GM21717 (cell line): Measurements from ENCODE around the gene AGK.

Source experiments
- ATAC-seq: cut with Tn5 transposase; IDR thresholded peaks from one replicate; pipeline ENCODE4 v1.9.1; 2021; ENCODE audit warnings: mild to moderate bottlenecking, moderate library complexity; ENCODE audit not compliant: unreplicated experiment

The AGK gene

DNA sequence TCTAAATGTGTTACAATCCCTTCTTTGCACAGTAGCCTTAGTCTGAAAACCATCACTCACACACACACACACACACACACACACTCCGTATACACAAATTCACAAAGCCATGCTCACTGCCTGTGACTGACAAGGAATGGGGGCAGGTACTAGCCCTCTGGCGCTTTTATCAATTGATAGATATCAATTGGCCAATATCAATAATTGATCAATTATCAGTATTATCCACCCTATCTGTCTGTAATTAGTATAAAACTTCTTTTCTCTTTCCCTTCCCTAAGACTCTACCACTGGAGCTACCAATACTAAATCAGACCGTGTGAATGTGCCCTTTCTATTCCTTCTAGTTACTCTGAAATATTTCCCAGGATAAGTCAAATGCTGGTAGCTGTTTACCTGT lies 148.7 kb downstream of the AGK start:
- no peak for ATAC-seq

DNA sequence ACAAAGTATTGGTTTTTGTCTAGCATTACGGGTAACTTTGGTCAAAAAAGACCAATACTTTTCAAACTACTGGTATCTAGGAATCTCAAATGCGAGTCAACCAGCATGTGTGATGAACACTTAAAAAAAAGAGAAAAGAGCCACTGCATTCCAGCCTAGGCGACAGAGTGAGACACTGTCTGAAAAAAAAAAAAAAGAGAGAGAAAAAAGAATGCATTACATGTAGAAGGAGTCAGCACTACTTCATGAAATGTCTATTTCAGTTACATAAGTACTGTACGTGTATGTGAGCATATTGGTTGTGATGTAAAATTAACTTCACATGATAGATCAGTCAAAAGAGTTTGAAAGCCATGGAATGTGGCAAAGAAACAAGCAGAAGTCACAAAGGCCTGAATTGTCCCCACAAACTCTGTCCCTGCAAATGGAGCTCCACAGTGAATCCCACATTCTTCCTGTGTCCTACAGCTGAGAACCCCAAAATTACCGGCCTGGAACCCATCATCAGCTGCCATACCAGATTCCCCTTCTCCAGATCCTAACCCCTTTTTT lies 149.2 kb downstream of the AGK start:
- no peak for ATAC-seq

DNA sequence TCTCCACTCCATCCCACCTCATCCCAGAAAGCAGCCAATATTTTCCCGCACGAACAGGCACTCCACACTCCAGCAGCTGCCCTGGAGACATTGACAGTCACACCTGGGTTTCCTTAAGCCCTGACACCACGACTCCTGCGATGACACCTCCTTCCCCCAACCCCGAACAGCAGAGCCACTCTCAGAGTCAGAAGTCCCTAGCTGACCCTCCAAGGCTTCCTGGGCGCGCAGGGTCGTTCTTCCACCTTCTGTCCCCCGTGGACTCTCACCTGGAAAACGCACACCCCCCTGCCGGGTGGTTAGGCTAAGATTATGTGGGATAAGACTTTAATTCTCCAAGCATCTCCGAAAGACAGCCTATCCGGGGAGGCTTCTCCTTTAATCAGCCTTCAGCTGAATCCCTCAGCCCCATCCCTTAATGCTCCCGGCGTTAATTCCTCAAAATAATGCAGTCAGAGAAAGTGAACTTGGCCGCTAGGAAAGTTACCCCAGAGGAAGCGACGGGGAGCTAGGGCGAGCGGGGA lies 149.7 kb downstream of the AGK start:
- ATAC-seq: peak; percentile 0

DNA sequence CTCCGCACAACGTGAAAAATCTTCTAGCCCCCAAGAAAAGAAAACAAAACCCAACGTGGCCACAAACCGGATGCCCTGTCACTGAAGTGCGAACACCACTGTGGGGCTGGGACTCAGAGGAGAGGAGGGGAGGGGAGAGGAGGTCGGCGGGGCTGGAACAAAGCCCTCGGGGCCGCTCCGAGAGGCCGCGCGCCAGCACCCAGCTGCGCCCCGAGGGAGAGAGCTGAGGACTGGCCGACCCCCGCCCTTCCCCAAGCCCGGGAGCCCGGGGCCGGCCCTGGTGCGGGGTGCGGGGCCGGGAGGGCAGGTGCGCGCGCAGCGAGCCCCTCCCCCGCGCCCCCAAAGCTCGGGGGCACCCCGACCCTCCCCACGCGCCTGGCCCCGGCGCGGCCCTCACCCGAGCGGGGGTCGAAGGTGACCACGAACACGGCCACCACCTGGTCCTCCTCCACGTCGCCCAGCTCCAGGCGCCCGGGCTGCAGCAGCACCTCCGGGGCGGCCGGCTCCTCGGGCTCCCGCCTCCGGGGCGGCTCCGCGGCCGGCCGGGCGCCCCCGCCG lies 150.4 kb downstream of the AGK start:
- peak; percentile 86 for ATAC-seq

DNA sequence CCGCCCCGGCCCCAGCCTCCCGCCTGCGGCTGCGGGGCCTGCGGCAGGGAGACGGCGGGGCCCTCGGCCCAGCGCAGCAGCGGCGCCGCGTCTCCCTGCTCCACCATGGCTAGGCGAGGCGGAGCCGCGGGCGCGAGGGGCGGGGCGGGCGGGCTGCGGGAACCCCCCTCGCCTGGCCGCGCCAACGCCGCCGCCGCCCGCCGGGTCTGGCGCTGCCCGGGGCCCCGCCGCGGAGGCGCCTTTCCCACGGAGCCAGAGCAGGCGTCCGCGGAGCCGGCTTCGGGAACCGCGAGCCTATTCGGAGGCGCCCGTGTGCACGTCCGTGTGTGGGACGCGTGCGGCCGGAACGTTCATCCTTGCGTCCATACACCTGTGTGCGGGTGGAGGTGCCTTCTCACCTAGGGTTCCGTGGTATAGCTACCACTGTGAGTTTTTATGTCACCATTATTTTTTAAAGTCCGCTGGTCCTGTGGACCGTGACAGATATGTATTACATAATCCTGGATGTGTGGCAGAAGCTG lies 150.9 kb downstream of the AGK start, which contains the start of gene DENND11:
Gene DENND11 (minus strand): TSS at position 120 of the 521 bp plus-strand sequence. CDS start 13 bp downstream, at position 107.
- peak; percentile 76 for ATAC-seq

DNA sequence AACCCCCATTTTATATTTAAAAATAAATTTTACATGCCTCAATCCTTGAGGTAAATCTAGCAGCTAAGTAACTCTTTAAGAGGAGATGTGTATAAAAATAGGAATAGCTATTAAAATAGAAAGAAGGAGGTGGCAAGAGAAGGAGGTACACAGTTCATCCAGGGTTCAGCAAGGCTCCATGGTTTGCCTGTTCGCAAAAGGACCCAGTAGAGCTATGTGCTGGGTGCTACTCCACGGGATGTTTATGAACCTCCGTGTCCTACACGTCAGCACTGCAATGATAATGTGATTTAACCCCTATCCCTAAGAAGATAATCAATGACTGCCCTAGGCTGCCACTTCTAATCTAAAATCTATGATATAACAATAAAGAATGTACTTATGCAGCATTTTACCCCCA lies 151.7 kb downstream of the AGK start:
- ATAC-seq: no peak

DNA sequence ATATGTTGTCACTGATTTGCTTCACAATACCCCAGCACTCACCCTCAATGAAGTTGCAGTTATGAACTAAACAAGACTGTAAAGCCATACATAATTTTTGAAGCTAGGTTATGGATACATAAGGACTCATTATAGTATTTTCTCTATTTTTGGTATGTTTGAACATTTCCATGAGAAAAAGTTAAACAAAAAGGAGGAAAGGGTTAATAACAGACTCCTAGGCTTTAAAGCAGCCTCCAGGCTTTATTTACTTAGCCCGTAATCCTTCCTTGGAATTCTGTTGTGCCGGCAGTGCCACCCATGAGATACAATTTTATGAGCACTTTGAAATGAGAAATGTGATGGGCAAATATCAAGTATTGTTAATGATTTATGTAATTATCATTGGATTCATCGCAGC lies 152.9 kb downstream of the AGK start:
- no peak for ATAC-seq

DNA sequence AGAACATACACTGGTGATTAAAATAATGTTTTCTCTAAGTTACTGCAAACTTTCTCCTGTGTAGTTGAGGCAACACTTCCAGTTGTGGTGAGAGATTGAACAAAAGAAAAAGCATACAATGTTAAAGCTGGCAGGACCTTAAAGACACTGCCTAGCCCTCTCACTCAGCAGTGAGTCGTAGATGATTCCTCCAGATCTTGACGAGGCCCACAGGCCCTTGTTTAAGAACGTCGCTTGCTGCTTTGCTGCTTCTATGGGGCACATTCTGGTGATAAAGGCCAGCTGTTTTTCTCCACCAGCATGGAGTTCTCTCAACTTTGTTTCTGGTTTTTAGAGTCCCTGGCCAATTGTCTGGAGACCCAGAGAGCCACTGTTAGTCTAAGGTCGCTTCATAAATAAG lies 153.5 kb downstream of the AGK start:
- no peak for ATAC-seq
